HG02943 (cell line): ENCODE data around the gene CAPZA1.
"Not testable (repeated sequence)": the region's sequence is repeated elsewhere in the genome, so short reads cannot be mapped to it uniquely, and the experiment has no call there.

Experiments used
- ATAC-seq: cut with Tn5 transposase; IDR thresholded peaks from one replicate; pipeline ENCODE4 v1.9.1; 2021; ENCODE audit warnings: mild to moderate bottlenecking, low read depth, moderate library complexity; ENCODE audit not compliant: unreplicated experiment

CAPZA1 gene

GRCh38 chr1:112619518-112620376, at the start of gene CAPZA1:
Gene CAPZA1, plus strand, starts transcription at chr1:112619832. Its CDS starts 13 bp downstream, at chr1:112619845.
- ATAC-seq = peak; percentile 75

GRCh38 chr1:112575154-112575804, 44.4 kb upstream of the CAPZA1 start:
- ATAC-seq = no peak

GRCh38 chr1:112576240-112576639, 43.4 kb upstream of the CAPZA1 start:
- ATAC-seq = no peak

GRCh38 chr1:112579801-112580510, 39.7 kb upstream of the CAPZA1 start:
- no peak for ATAC-seq

- no peak for ATAC-seq
Observed at GRCh38 chr1:112581586-112582192, 37.9 kb upstream of the CAPZA1 start.

- no peak for ATAC-seq
Observed at GRCh38 chr1:112583366-112583765, 36.3 kb upstream of the CAPZA1 start.

GRCh38 chr1:112589766-112590165, 29.9 kb upstream of the CAPZA1 start:
- ATAC-seq = no peak

GRCh38 chr1:112594208-112594876, 25.3 kb upstream of the CAPZA1 start:
- no peak for ATAC-seq

- ATAC-seq = no peak
Observed at GRCh38 chr1:112599477-112599876, 20.2 kb upstream of the CAPZA1 start.

GRCh38 chr1:112603012-112603411, 16.6 kb upstream of the CAPZA1 start:
- ATAC-seq = no peak

- no peak for ATAC-seq
Observed at GRCh38 chr1:112603541-112603940, 16.1 kb upstream of the CAPZA1 start.

GRCh38 chr1:112605633-112606327, 13.9 kb upstream of the CAPZA1 start:
- ATAC-seq = no peak

GRCh38 chr1:112614460-112615065, 5.1 kb upstream of the CAPZA1 start:
- ATAC-seq = no peak

- no peak for ATAC-seq
Observed at GRCh38 chr1:112618114-112618720, 1.4 kb upstream of the CAPZA1 start.

- ATAC-seq = no peak
Observed at GRCh38 chr1:112618721-112619517, 713 bp upstream of the CAPZA1 start, which contains the start of gene ST7L. Gene ST7L, minus strand, starts transcription at chr1:112619141. Its CDS starts 28 bp downstream, at chr1:112619113.

GRCh38 chr1:112620377-112620695, 704 bp downstream of the CAPZA1 start:
- no peak for ATAC-seq

GRCh38 chr1:112624493-112624892, 4.9 kb downstream of the CAPZA1 start:
- not testable (repeated sequence) for ATAC-seq

GRCh38 chr1:112625696-112626095, 6.1 kb downstream of the CAPZA1 start:
- ATAC-seq = no peak
